Testis (tissue), 2 donors: ENCODE measurements around the gene SYMPK.

Source experiments
- CTCF ChIP-seq, 3 experiments: fragments of 450-650 bp in 2 of 3; fragments of 200-600 bp in 1 of 3; sonication (generic) in 1 of 3; IDR thresholded peaks; one replicate each; pipeline ENCODE4 v1.5.1; 2016 to 2019; ENCODE audit warnings: antibody characterized with exemption in 3 of 3, mild to moderate bottlenecking in 2 of 3, moderate library complexity in 1 of 3
- POLR2A ChIP-seq: fragments of 450-650 bp; IDR thresholded peaks from one replicate; pipeline ENCODE4 v1.6.1; 2017; ENCODE audit warnings: antibody characterized with exemption, mild to moderate bottlenecking, moderate library complexity

DNA sequence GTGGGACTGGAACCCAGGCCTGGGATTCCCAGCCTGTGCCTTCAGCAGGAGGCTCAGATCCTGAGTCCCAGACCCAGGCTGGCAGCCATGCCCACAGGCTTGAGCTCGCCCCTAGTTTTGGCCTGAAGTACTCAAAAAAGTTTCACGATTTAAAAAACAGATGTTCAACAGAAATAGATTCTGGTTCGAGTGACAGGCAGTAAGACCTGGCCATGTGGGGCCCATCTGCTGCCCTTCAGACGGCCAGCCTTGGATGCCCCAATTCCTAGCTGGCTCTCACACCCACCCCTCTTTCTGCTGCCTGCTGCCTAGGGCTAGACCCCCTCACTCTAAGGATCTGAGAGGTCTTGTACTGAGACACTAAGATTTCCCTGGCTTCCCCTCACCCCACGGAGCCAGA lies 77.8 kb downstream of the SYMPK start:
- TF ChIP-seq CTCF (IDR thresholded peaks at IDR 0.05) (no peak), POLR2A (no peak)
